GM19025 (cell line): ENCODE results near the gene NFAM1.

ENCODE experiments used
- ATAC-seq: cut with Tn5 transposase; IDR thresholded peaks from one replicate; pipeline ENCODE4 v1.9.1; 2021; ENCODE audit warnings: mild to moderate bottlenecking, low read depth, moderate library complexity; ENCODE audit not compliant: unreplicated experiment

The NFAM1 gene

DNA sequence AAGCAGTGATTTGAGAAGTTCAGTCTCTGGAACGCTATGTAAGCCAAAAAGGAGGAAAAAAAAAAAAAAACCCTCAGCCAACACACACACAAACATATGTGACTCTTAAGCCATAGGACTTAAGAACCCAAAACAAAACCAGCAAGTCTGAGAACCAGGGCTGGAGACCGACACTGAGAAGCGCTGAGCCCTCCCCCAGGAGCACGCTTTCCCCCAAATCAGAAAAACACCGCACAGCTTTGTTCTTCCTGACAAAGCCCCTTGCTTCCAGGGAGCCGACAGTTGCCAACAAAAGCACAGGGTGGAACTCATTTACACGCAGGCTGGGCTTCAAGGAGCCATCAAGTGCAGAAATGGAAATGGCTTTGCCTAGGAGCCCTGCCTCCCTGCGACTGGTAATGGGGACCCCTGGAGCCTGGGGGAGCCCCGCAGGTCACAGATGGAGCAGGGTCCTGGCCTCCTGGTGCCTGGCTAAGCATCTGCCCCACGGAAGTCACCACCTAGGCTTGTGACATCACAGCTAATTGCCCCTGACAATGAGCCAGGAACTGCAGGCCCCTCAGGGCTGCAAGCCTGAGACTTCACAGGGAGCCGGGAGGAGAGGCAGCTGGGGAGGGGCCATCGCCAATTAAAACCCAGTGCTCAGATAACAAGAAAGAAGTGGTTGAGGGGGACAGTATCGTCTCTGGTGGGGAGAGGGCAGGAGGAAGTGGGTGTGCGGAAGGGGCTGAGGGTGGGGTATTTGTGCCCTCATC lies 66.9 kb downstream of the NFAM1 start:
- no peak for ATAC-seq

DNA sequence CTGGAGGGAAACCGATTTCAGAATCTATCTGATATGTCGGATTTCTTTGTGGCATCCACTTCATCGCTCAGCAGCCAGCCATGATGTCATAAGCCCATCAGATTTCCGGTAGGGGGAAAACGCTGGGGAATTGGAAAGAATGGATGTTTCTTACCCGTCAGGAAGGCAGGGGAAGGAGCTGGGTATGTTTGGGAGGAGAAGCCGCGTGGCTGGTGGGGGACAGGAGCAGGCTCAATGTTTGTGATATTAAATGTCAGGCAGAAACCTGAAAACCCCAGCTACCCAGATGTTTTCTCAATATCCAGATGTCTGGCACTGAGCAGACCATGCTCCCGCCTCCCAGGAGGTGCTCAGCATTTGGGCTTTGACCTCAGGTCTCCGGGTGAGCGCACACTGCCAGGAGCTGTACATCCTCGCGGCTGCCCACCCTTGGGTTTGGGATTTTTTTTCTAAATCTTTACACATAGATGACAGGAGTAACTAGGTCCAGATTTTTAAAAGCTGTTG lies 67.5 kb downstream of the NFAM1 start:
- ATAC-seq = no peak

DNA sequence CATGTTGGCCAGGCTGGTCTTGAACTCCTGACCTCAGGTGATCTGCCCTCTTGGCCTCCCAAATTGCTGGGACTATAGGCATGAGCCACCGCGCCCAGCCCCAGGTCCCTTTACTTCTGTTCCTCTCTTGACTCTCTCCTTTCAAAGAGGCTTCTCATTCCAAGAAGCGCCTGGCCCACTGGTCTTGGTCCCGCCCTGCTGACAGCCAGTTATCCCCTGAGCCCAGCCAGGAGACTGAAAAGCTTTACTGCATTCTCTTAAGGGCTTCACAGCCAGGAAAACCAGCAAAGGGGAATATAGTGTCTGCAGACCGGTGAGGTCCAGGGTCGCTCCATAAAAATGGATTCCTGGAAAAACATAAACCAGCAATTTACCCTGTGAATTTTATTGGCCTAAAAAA lies 68.3 kb downstream of the NFAM1 start:
- ATAC-seq = no peak

GRCh38 chr22:42361523-42361922 lies 70.7 kb downstream of the NFAM1 start:
- no peak for ATAC-seq

DNA sequence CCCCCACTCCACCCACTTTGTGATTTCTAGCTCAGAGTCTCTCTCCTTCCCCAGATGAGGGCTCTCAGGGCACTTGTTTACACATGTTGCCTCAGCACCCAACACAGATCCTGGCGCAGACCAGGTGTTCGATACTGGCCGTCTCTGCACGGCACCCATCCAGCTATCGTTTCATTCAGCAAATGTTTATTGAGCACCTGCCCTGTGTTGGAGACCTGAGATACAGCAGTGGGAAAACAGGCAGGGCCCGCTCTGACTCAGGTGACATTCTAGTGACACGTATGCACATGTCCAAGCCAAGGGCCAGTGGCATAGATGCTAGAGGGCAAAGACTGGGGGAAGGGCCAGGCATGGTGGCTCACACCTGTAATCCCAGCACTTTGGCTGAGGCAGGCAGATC lies 71.9 kb downstream of the NFAM1 start:
- ATAC-seq = no peak

GRCh38 chr22:42358643-42359558 lies 73.3 kb downstream of the NFAM1 start:
- ATAC-seq = no peak

- ATAC-seq = no peak
Measured at GRCh38 chr22:42357634-42358296, 74.4 kb downstream of the NFAM1 start.

- no peak for ATAC-seq
Measured at GRCh38 chr22:42357221-42357620, 75.0 kb downstream of the NFAM1 start.

- ATAC-seq = no peak
Measured at GRCh38 chr22:42356533-42356932, 75.7 kb downstream of the NFAM1 start.

DNA sequence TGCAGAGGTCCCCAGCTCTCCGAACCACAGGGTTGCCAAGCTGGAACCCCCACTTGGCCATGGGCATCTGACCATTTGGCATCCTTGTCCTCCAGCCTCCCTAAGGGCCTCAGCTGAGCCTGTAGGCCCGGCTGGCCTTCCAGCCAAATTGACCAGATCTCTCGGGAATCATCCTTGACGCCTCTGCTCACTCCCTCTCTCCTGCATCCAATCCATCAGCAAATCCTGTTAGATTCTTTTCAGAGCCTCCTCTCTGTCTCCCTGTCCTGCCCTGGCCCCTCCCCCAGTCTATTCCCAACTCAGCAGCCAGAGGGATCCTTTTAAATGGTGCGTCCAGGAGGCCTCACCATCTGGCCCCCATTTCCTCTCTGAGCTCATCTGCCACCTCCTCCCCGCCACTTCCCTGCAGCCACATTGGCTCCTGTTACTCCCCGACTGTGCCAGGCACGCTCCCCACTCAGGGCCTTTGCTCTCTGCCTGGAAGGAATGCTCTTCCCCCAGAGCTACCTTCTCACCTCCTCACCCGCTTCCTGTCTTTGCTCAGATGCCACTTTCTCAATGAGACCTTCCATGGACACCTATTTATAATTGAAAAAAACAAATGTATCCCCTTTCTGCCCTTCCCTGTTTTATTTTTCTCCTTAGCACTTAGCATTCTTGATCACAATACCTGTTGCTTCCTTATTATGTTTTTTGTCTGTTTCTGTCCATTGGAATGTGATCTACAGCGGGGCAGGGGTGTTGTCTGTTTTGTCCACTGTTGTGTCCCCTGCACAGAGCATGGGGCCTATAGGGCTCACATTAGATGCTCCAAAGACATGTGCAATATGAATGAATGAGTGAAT lies 78.1 kb downstream of the NFAM1 start:
- no peak for ATAC-seq

- no peak for ATAC-seq
Measured at GRCh38 chr22:42350373-42350772, 81.8 kb downstream of the NFAM1 start.

DNA sequence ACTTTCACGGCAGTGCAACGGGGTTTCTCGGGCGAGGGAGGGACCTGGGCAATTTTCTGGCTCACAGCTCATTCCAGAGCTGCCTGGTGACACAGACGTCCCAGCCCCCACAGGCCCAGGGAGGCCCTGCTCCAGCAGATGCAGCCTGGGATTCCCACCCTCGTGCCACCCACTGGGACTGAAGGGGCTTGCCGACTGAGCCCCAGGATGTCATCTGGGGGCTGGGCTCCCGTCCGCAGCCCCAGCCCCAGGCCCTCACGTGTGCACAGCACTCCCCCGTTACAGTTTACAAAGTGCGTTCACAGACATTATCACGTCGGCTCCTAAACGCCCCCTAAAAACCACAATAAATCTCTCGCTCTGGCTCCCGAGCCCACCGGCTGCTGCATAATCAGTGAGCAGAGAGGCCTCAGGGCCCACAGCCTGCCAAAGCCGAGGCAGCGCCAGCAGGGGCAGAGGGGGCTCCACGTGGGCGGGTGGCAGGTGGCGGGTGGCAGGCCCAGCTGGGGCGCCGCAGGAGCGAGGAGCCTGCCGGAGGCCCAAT lies 84.8 kb downstream of the NFAM1 start:
- ATAC-seq = no peak

GRCh38 chr22:42346722-42347121 lies 85.5 kb downstream of the NFAM1 start:
- ATAC-seq = no peak

DNA sequence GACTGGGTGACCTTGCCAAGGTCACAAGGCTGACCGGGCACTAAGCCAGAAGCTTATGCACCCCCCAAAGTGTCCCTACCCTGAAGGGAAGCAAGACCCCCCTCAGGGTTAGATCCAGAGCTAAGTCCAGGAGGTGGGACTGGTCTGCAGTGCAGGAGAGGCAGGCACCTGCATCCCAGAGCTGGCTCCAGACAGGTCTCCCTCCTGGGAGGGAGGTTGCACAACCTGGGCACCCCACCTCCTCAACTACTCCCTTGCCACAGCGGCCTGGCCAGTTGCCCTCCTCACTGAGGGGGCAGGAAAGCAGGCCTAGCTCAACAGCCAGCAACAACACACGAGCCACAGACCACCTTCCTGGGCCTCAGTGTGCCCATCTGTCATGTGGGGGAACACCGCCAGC lies 86.7 kb downstream of the NFAM1 start:
- no peak for ATAC-seq

DNA sequence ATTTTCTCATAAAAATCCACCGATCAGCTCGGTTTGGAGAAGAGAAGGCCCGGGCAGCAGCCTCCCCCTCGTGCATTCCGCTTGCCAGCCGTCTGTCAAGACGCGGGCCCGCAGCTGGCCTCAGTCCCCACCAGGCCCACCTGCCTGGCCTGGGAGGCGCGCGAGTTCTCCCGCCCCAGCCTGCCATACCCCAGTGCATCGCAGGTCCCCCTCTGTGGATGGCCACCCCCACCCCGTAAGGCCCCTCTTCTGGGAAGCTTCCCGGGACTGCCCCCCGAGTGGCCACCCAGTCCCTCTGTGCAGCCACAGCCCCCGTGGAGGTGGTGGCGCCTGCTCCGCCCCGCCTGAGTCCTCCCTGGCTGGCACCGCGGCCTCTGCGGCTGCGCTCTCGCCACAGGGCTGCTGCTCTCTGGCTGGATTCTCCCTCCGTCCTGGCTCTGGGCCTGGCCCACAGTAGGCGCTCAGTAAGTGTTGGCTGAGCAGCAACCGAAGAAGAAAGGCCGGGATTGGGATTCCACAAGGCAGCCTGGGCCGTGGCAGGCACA lies 87.8 kb downstream of the NFAM1 start:
- ATAC-seq = no peak

- ATAC-seq = no peak
Measured at GRCh38 chr22:42343531-42344081, 88.6 kb downstream of the NFAM1 start.

- ATAC-seq = no peak
Measured at GRCh38 chr22:42343121-42343454, 89.1 kb downstream of the NFAM1 start.

GRCh38 chr22:42342426-42343120 lies 89.6 kb downstream of the NFAM1 start:
- no peak for ATAC-seq

DNA sequence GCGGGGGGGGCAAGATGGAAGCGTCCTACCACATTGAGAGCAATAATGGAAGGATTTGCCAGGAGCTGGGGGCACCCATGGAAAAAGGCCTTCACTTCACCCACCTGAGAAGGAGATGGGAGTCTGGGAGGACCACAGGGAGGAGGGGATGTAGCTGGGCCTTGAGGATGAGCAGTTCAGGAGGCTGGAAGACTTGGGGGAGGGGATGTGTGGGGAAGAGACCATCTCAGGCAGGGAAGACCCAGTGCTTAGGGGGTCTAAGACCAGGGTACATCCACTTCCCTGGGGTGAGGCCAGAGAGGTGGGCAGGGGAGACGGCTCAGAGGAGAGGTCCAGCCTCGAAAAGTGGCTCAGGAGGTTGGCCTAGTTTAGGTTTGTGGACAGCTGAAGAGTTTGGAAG lies 90.4 kb downstream of the NFAM1 start:
- no peak for ATAC-seq
